ENCODE results near the gene RAB33B.
A peak's percentile ranks its signal among the peaks of the same experiment; 100 is the strongest.

Gene RAB33B

DNA sequence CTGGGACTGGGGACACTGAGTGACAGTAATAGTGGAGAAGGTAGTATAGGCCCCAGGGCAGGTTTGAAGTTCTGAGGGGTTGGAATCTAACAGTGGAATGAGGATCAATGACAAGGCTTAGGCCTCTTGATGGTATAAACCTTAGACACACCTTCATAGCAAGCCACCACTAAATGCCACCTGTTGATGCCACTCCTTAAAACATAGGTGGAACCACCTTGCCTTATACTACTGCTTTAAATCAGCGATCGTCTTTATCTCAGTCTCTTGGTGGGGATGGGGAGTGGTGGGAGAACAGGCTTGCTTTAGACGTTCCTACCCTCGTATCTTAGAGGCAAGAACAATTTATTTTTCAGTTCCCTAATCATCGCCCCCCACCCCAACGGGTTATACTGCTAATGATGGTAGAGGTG lies 1.2 kb downstream of the RAB33B start:
- Histone ChIP-seq H3K36me3 (ENCODE audit: insufficient read depth, low read length) (no peaks in the 10 kb centered on the region), H3K4me2 (ENCODE audit: low read length) (peak overlapping the region; percentile 97), H3K27ac (ENCODE audit: low read depth, low read length, poor library complexity, severe bottlenecking) (peak overlapping the region; percentile 85), H3K9me2 (ENCODE audit: low read depth, low read length) (no peaks in the 10 kb centered on the region), H3K9me3 (ENCODE audit: low read length) (no peaks in the 10 kb centered on the region), H3K27me3 (ENCODE audit: insufficient read depth, low read length) (no peaks in the 10 kb centered on the region), H3K9ac (ENCODE audit: low read length) (peak overlapping the region; percentile 76), H4K20me1 (ENCODE audit: insufficient read depth, low read length) (no peaks in the 10 kb centered on the region), H3K4me3 (ENCODE audit: low read depth, low read length, poor library complexity, severe bottlenecking) (peak overlapping the region; percentile 89), H3K4me1 (ENCODE audit: insufficient read depth, low read length, severe bottlenecking) (peaks cover 44% of the 10 kb centered on the region), H3K79me2 (ENCODE audit: insufficient read depth, low read length) (peaks cover 45% of the 10 kb centered on the region), H3F3A (ENCODE audit: insufficient read depth, low read length) (no peaks in the 10 kb centered on the region), H2AFZ (ENCODE audit: low read length) (no peak overlapping the region)
- TF ChIP-seq EZH2 (IDR thresholded peaks at IDR 0.05; ENCODE audit: borderline replicate concordance, low read length) = no peak
- TF ChIP-seq, protein P1, sequence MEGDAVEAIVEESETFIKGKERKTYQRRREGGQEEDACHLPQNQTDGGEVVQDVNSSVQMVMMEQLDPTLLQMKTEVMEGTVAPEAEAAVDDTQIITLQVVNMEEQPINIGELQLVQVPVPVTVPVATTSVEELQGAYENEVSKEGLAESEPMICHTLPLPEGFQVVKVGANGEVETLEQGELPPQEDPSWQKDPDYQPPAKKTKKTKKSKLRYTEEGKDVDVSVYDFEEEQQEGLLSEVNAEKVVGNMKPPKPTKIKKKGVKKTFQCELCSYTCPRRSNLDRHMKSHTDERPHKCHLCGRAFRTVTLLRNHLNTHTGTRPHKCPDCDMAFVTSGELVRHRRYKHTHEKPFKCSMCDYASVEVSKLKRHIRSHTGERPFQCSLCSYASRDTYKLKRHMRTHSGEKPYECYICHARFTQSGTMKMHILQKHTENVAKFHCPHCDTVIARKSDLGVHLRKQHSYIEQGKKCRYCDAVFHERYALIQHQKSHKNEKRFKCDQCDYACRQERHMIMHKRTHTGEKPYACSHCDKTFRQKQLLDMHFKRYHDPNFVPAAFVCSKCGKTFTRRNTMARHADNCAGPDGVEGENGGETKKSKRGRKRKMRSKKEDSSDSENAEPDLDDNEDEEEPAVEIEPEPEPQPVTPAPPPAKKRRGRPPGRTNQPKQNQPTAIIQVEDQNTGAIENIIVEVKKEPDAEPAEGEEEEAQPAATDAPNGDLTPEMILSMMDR (IDR thresholded peaks at IDR 0.05; ENCODE audit: low read length) = no peak

DNA sequence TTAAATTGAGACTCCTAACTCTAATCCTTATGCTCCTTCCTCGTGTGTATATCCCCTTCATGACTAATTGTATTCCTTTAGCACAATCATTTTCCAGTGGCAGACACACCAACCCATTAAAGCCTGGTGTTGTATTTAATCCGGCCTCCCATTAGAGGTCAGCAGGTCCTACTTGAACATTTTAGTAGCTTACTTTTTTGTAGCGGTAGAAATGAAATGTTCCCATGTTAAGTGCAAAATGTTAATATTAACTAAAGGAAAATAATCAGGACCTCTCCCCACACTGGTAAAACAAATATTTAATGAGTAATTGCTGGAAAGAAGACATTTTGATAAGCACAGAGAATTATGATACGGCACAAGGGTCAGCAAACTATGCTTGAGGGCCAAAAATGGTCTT lies 3.4 kb downstream of the RAB33B start:
- Histone ChIP-seq H3K4me3 (ENCODE audit: low read depth, low read length, poor library complexity, severe bottlenecking) (no peak overlapping the region), H3K36me3 (ENCODE audit: insufficient read depth, low read length) (no peaks in the 10 kb centered on the region), H3K4me1 (ENCODE audit: insufficient read depth, low read length, severe bottlenecking) (peaks cover 35% of the 10 kb centered on the region), H3K9ac (ENCODE audit: low read length) (no peak overlapping the region), H3K79me2 (ENCODE audit: insufficient read depth, low read length) (peaks cover 49% of the 10 kb centered on the region), H2AFZ (ENCODE audit: low read length) (no peak overlapping the region), H3K27ac (ENCODE audit: low read depth, low read length, poor library complexity, severe bottlenecking) (no peak overlapping the region), H3K4me2 (ENCODE audit: low read length) (no peak overlapping the region), H3F3A (ENCODE audit: insufficient read depth, low read length) (no peaks in the 10 kb centered on the region), H3K27me3 (ENCODE audit: insufficient read depth, low read length) (no peaks in the 10 kb centered on the region), H4K20me1 (ENCODE audit: insufficient read depth, low read length) (no peaks in the 10 kb centered on the region), H3K9me3 (ENCODE audit: low read length) (no peaks in the 10 kb centered on the region), H3K9me2 (ENCODE audit: low read depth, low read length) (no peaks in the 10 kb centered on the region)
- no peak for TF ChIP-seq EZH2 (IDR thresholded peaks at IDR 0.05; ENCODE audit: borderline replicate concordance, low read length)
- TF ChIP-seq, protein P1 (IDR thresholded peaks at IDR 0.05; ENCODE audit: low read length) = no peak

DNA sequence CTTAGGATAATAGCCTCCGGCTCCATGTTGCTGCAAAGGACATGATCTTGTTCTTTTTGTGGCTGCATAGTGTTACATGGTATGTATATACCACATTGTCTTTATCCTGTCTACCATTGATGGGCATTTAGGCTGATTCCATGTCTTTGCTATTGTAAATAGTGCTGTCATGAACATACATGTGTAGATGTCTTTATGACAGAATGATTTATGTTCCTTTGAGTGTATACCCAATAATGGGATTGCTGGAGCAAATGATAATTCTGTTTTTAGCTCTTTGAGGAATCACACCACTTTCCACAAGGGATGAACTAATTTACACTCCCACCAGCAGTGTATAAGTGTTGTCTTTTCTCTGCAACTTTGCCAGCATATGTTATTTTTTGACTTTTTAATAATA lies 4.6 kb downstream of the RAB33B start:
- TF ChIP-seq EZH2 (IDR thresholded peaks at IDR 0.05; ENCODE audit: borderline replicate concordance, low read length) = no peak
- TF ChIP-seq, protein P1 (IDR thresholded peaks at IDR 0.05; ENCODE audit: low read length) = no peak
- H3K9me2 ChIP-seq (ENCODE audit: low read depth, low read length) = no peaks in the 10 kb centered on the region
- H3K4me2 ChIP-seq (ENCODE audit: low read length) = no peak overlapping the region
- no peak overlapping the region for H3K4me3 ChIP-seq (ENCODE audit: low read depth, low read length, poor library complexity, severe bottlenecking)
- H3K36me3 ChIP-seq (ENCODE audit: insufficient read depth, low read length) = no peaks in the 10 kb centered on the region
- H3K27me3 ChIP-seq (ENCODE audit: insufficient read depth, low read length) = no peaks in the 10 kb centered on the region
- peaks cover 30% of the 10 kb centered on the region for H3K4me1 ChIP-seq (ENCODE audit: insufficient read depth, low read length, severe bottlenecking)
- no peaks in the 10 kb centered on the region for H3K9me3 ChIP-seq (ENCODE audit: low read length)
- no peak overlapping the region for H3K9ac ChIP-seq (ENCODE audit: low read length)
- H3K27ac ChIP-seq (ENCODE audit: low read depth, low read length, poor library complexity, severe bottlenecking) = no peak overlapping the region
- no peaks in the 10 kb centered on the region for H4K20me1 ChIP-seq (ENCODE audit: insufficient read depth, low read length)
- no peak overlapping the region for H2AFZ ChIP-seq (ENCODE audit: low read length)
- peaks cover 46% of the 10 kb centered on the region for H3K79me2 ChIP-seq (ENCODE audit: insufficient read depth, low read length)
- no peaks in the 10 kb centered on the region for H3F3A ChIP-seq (ENCODE audit: insufficient read depth, low read length)

Data from OCI-LY1 (cell line).